ENCODE results near the gene SUSD2. TPM values are rescaled to one million over a fixed set of nuclear protein-coding genes. Genes with fewer than 3 reads are reported as not detected.

The SUSD2 gene
- total RNA-seq, 1 donor from 2014 or later: under 0.01 TPM

DNA sequence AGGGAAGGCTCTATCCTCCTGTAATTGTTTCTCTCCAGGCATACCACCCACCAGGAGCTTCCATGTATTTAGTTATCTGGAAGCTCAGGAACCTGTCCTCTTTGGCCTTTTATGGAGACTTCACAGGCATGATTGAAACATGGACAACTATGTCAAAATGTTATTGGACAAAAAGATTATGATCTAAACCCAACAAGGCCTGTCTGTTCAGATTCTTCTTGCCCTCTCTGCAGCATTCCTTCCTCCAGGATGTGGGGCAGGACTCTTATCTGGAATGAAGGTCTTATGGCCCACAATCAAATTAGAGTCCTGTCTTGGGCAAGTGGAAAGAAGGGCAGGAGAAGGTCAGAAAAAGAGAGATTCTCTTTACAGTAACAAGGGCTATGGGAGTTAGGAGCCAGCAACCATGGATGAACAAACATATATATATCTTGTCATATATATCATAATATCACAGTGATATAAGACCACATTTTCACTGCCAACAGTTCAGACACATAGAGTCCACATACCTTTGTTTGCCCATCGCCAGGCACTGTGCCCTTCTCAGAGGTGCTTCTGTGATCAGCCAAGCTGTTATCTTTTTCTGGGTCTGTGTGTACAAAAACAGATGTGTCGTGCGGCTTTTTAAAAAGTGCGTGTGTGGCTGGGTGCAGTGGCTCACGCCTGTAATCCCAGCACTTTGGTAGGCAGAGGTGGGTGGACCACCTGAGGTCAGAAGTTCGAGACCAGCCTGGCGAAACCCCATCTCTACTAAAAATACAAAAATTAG lies 42.5 kb upstream of the SUSD2 start:
- TF ChIP-seq, protein P1, sequence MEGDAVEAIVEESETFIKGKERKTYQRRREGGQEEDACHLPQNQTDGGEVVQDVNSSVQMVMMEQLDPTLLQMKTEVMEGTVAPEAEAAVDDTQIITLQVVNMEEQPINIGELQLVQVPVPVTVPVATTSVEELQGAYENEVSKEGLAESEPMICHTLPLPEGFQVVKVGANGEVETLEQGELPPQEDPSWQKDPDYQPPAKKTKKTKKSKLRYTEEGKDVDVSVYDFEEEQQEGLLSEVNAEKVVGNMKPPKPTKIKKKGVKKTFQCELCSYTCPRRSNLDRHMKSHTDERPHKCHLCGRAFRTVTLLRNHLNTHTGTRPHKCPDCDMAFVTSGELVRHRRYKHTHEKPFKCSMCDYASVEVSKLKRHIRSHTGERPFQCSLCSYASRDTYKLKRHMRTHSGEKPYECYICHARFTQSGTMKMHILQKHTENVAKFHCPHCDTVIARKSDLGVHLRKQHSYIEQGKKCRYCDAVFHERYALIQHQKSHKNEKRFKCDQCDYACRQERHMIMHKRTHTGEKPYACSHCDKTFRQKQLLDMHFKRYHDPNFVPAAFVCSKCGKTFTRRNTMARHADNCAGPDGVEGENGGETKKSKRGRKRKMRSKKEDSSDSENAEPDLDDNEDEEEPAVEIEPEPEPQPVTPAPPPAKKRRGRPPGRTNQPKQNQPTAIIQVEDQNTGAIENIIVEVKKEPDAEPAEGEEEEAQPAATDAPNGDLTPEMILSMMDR (IDR thresholded peaks at IDR 0.05; ENCODE audit: insufficient read depth, low read length, severe bottlenecking): no peak
- no peak overlapping the region for H3K4me3 ChIP-seq (ENCODE audit: low read depth, low read length)
- FAIRE-seq (no peak), DNase-seq (ENCODE audit: low read depth) (no peak)
- peaks cover 7% of the 10 kb centered on the region for H3K36me3 ChIP-seq (ENCODE audit: control insufficient read depth, insufficient read depth, low read length)
- H3K27me3 ChIP-seq (ENCODE audit: control insufficient read depth, insufficient read depth, low read length): no peaks in the 10 kb centered on the region

DNA sequence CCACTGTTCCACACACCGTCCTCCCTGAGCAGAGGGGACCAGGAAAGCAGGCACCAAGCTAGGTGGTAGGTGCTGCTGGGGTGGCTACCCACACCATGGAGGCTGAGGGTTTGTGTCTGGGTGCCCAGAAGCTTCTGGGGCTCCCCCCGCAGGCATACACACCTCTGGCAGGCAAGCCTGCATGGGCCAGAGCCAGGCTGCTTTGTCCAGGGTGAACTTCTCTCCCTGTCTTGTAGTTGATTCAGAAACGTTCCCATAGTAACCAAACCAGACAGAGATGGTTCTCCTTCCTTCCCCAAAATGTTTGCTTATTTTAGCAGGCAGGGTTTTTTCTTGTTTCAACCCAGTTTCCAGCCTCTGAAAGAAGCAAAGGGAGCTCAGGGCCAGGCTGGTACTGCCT lies 40.9 kb upstream of the SUSD2 start:
- FAIRE-seq (peak; percentile 89), DNase-seq (ENCODE audit: low read depth) (no peak)
- H3K36me3 ChIP-seq (ENCODE audit: control insufficient read depth, insufficient read depth, low read length): peaks cover 1% of the 10 kb centered on the region
- no peaks in the 10 kb centered on the region for H3K27me3 ChIP-seq (ENCODE audit: control insufficient read depth, insufficient read depth, low read length)
- H3K4me3 ChIP-seq (ENCODE audit: low read depth, low read length): no peak overlapping the region
- TF ChIP-seq, protein P1 (IDR thresholded peaks at IDR 0.05; ENCODE audit: insufficient read depth, low read length, severe bottlenecking): no peak

DNA sequence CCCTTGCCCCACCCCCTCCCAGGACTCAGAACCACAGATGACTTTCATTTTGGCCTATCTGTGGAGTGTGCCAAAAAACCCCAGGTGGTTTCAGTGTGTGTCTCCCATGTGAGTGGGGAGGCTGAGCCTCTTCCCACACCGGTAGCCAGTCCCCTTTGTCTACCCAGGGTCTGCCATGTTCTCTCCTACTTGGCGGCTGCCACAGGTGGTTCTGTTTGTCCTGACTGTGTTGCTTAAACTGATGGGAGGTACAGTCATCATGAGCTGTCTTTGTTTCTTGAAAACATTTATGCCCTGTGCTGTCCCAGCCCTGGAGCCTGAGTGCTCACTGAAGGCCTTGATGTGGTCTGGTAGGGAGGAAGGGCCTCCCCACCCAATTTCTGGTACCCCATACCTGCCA lies 39.7 kb upstream of the SUSD2 start:
- DNase-seq (ENCODE audit: low read depth): peak; percentile 78

DNA sequence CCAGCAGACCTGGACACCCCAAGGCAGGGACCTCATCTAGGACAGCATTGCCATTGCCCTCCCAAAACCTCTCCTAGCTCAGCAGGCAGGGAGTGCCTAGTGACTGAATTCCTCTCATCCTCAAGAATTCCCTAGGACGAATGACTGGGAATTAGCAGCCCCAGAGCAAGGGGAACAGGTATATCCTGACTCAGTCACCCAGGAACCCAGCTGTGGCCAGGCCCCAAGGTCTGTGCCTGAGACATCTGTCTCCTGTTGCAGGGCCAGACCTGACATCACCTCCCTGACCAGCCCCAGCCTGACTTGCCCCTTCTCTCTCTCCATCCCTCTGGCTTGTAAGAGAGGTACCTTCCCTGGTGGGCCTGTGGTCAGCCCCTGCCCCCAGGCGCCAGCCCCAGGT lies 39.0 kb upstream of the SUSD2 start:
- FAIRE-seq (no peak), DNase-seq (ENCODE audit: low read depth) (peak; percentile 40)
- no peaks in the 10 kb centered on the region for H3K27me3 ChIP-seq (ENCODE audit: control insufficient read depth, insufficient read depth, low read length)
- H3K4me3 ChIP-seq (ENCODE audit: low read depth, low read length): no peak overlapping the region
- peaks cover 1% of the 10 kb centered on the region for H3K36me3 ChIP-seq (ENCODE audit: control insufficient read depth, insufficient read depth, low read length)
- TF ChIP-seq, protein P1 (IDR thresholded peaks at IDR 0.05; ENCODE audit: insufficient read depth, low read length, severe bottlenecking): no peak

More for the DNA sequence above, 39.7 kb upstream of the SUSD2 start:
- TF ChIP-seq, protein P1 (IDR thresholded peaks at IDR 0.05; ENCODE audit: insufficient read depth, low read length, severe bottlenecking): no peak
- no peak for FAIRE-seq
- no peaks in the 10 kb centered on the region for H3K27me3 ChIP-seq (ENCODE audit: control insufficient read depth, insufficient read depth, low read length)
- no peak overlapping the region for H3K4me3 ChIP-seq (ENCODE audit: low read depth, low read length)
- H3K36me3 ChIP-seq (ENCODE audit: control insufficient read depth, insufficient read depth, low read length): peaks cover 1% of the 10 kb centered on the region

DNA sequence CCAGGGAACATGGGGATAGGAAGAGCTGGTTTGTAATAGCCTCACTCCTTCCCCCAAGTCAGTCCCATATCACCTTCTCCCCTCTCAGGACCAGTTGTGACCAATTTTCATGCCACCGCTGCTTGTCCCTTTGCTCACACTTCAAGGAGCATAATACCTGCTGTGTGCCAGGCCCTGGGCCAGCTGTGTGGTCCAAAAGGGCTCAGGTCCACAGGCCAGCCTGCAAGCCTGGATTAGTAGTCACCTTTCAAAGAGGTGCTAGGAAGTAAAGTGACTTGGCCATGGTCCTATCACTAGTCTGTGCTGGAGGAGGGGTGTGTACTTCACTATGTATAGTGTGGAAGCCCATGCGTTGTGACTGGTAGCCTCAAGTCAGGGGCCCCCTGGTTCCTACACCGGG lies 38.5 kb upstream of the SUSD2 start:
- Histone ChIP-seq H3K4me3 (ENCODE audit: low read depth, low read length) (no peak overlapping the region), H3K27me3 (ENCODE audit: control insufficient read depth, insufficient read depth, low read length) (no peaks in the 10 kb centered on the region), H3K36me3 (ENCODE audit: control insufficient read depth, insufficient read depth, low read length) (peaks cover 1% of the 10 kb centered on the region)
- peak; percentile 7 for FAIRE-seq
- DNase-seq (ENCODE audit: low read depth): no peak
- TF ChIP-seq, protein P1 (IDR thresholded peaks at IDR 0.05; ENCODE audit: insufficient read depth, low read length, severe bottlenecking): no peak

All from bronchial epithelial cell (primary cell).